Adrenal gland (tissue), 5 donors: Measurements from ENCODE around the gene MYH10.

Experiments used
- POLR2A ChIP-seq, 2 donors: fragments of 450-650 bp; IDR thresholded peaks; one replicate each; pipeline ENCODE4 v1.6.1; 2017; ENCODE audit warnings: antibody characterized with exemption in 2 of 2, mild to moderate bottlenecking in 2 of 2, moderate library complexity in 1 of 2
- TF ChIP-seq, protein P1 (sequence below), 6 experiments: fragments of 450-650 bp in 4 of 6; fragments of 200-600 bp in 2 of 6; sonication (generic) in 1 of 6; IDR thresholded peaks; 1 replicate in 5 of 6; 2 replicates in 1 of 6; pipeline versions ENCODE4 v1.5.1 to v1.8.0; 2016 to 2021; ENCODE audit warnings: antibody characterized with exemption in 6 of 6, mild to moderate bottlenecking in 2 of 6, moderate library complexity in 1 of 6
- donor health status: DM: no; HTN: no; CAD: no.

DNA sequence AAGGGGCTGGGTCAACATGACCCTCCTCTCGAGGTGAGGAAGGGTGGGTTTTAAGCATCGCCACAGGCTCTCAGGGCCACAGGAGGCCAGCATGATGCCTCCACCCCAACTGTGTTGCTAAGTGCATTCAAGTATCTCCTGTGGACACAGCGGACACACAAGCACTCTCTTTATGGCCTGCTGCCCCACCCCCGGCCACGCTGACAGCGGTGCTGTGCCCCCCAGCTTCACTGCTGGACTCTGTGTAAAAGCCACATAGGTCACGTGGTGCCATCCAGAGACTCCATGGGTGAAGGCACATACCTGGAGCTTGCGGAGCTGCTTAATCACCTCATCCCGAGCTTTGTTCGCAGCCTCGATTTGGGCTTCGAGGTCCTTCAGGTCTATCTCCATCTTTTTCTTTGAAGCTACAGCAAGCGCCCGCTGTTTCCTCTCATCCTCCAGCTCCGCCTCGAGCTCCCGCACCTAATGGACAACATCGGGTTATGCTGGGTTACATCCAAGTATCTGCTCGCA lies 143.3 kb downstream of the MYH10 start:
- TF ChIP-seq, protein P1, sequence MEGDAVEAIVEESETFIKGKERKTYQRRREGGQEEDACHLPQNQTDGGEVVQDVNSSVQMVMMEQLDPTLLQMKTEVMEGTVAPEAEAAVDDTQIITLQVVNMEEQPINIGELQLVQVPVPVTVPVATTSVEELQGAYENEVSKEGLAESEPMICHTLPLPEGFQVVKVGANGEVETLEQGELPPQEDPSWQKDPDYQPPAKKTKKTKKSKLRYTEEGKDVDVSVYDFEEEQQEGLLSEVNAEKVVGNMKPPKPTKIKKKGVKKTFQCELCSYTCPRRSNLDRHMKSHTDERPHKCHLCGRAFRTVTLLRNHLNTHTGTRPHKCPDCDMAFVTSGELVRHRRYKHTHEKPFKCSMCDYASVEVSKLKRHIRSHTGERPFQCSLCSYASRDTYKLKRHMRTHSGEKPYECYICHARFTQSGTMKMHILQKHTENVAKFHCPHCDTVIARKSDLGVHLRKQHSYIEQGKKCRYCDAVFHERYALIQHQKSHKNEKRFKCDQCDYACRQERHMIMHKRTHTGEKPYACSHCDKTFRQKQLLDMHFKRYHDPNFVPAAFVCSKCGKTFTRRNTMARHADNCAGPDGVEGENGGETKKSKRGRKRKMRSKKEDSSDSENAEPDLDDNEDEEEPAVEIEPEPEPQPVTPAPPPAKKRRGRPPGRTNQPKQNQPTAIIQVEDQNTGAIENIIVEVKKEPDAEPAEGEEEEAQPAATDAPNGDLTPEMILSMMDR (IDR thresholded peaks at IDR 0.05), result no peak
- TF ChIP-seq POLR2A (IDR thresholded peaks at IDR 0.05), result no peak
